ENCODE measurements around the gene PPP1R3F.

DNA sequence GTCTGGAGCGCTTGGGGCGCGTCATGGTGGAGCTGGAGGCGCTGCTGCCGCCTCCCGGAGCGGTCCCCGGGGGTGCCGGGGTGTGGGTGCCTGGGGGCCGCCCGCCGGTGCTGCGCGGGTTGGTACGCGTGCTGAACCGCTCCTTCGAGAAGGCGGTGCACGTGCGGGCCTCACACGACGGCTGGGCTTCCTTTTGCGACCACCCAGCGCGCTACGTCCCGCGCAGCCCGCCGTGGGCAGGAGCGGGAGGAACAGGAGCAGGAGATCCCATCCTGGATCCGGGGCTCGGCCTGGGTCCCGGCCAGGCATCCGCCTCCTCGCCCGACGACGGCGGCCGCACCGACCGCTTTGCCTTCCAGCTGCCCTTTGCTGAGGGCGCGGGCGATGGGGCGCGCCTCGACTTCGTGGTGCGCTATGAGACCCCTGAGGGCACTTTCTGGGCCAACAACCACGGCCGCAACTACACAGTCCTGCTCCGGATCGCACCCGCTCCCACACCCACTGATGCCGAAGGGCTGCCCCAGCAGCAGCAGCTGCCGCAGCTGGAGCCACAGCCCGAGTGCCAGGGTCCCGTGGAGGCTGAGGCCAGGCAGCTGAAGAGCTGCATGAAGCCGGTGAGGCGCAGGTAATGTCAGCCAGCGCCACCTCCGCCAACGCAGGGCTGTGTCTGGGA lies 792 bp downstream of the PPP1R3F start:
- TF ChIP-seq, protein P1, sequence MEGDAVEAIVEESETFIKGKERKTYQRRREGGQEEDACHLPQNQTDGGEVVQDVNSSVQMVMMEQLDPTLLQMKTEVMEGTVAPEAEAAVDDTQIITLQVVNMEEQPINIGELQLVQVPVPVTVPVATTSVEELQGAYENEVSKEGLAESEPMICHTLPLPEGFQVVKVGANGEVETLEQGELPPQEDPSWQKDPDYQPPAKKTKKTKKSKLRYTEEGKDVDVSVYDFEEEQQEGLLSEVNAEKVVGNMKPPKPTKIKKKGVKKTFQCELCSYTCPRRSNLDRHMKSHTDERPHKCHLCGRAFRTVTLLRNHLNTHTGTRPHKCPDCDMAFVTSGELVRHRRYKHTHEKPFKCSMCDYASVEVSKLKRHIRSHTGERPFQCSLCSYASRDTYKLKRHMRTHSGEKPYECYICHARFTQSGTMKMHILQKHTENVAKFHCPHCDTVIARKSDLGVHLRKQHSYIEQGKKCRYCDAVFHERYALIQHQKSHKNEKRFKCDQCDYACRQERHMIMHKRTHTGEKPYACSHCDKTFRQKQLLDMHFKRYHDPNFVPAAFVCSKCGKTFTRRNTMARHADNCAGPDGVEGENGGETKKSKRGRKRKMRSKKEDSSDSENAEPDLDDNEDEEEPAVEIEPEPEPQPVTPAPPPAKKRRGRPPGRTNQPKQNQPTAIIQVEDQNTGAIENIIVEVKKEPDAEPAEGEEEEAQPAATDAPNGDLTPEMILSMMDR (IDR thresholded peaks at IDR 0.05): no peak
- no peak for TF ChIP-seq POLR2A (IDR thresholded peaks at IDR 0.05)
- no peak for TF ChIP-seq POLR2AphosphoS5 (IDR thresholded peaks at IDR 0.05)

Measured in prostate gland (tissue), 2 donors.